Neutrophil (primary cell): Measurements from ENCODE around the gene ENTPD8.

Experiments
- H3K27ac ChIP-seq: fragments of 200-600 bp; sonication (generic); 2 replicates; pipeline ENCODE4 v1.5.1; 2016; ENCODE audit warnings: mild to moderate bottlenecking, moderate library complexity
- H3K27me3 ChIP-seq: fragments of 200-600 bp; sonication (generic); 2 replicates; pipeline ENCODE4 v1.6.0; 2016; ENCODE audit warnings: mild to moderate bottlenecking
- H3K36me3 ChIP-seq: fragments of 200-600 bp; sonication (generic); 2 replicates; pipeline ENCODE4 v1.5.1; 2017
- H3K4me1 ChIP-seq, 2 experiments: fragments of 200-600 bp in 1 of 2; sonication (generic) in 1 of 2; 1 replicate in 1 of 2; 2 replicates in 1 of 2; pipeline versions ENCODE4 v1.5.1 to v1.6.1; 2013 to 2016; ENCODE audit warnings: low read depth in 1 of 2, low read length in 1 of 2, mild to moderate bottlenecking in 1 of 2, moderate library complexity in 1 of 2; ENCODE audit not compliant: control insufficient read depth in 1 of 2, insufficient read depth in 1 of 2
- H3K4me3 ChIP-seq, 2 experiments: fragments of 200-600 bp in 1 of 2; sonication (generic) in 1 of 2; 1 replicate in 1 of 2; 2 replicates in 1 of 2; pipeline ENCODE4 v1.5.1; 2013 to 2016; ENCODE audit warnings: low read depth in 1 of 2, low read length in 1 of 2, mild to moderate bottlenecking in 1 of 2, moderate library complexity in 1 of 2
- H3K9me3 ChIP-seq: fragments of 200-600 bp; sonication (generic); 2 replicates; pipeline ENCODE4 v1.5.1; 2016
- CTCF ChIP-seq: fragments of 200-600 bp; sonication (generic); IDR thresholded peaks from 2 replicates; pipeline ENCODE4 v1.5.1; 2016; ENCODE audit warnings: antibody characterized with exemption

Gene ENTPD8

DNA sequence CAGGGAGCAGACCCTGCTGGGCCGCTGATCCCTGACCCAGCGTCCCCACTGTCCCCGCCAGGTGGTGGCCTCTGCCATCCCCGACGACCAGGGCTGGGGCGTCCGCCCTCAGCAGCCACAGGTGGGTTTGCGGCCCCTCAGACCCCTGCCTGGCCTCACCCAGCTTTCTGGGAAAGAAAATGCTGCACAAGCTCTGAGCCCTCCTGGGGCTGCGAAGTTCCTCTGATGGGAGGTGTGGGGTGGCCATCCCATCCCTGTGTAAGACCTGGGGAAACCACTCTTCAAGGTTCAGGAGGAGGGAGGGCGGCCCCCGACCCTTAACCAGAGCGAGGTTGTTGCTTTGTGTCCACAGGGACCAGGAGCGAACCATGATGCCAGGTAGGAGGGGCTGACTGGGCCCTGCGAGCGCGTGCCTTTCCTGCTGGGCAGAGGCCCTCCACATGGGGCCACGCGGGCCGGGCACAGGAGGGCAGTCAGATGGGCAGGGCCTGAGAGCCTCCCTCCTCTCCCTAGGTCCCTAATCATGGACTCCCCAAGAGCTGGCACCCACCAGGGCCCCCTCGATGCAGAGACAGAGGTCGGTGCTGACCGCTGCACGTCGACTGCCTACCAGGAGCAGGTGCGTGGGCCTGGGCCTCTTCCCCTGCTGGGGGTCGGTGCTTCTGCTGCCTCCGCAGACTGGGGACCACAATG, 10.3 kb downstream of the ENTPD8 start:
- no peaks in the 10 kb centered on the region for H3K36me3 ChIP-seq
- no peak for TF ChIP-seq CTCF
- no peaks in the 10 kb centered on the region for H3K9me3 ChIP-seq
- peaks cover 11% of the 10 kb centered on the region for H3K27me3 ChIP-seq
- H3K4me3 ChIP-seq = no peak overlapping the region
- H3K4me1 ChIP-seq = no peaks in the 10 kb centered on the region
- H3K27ac ChIP-seq = no peak overlapping the region

DNA sequence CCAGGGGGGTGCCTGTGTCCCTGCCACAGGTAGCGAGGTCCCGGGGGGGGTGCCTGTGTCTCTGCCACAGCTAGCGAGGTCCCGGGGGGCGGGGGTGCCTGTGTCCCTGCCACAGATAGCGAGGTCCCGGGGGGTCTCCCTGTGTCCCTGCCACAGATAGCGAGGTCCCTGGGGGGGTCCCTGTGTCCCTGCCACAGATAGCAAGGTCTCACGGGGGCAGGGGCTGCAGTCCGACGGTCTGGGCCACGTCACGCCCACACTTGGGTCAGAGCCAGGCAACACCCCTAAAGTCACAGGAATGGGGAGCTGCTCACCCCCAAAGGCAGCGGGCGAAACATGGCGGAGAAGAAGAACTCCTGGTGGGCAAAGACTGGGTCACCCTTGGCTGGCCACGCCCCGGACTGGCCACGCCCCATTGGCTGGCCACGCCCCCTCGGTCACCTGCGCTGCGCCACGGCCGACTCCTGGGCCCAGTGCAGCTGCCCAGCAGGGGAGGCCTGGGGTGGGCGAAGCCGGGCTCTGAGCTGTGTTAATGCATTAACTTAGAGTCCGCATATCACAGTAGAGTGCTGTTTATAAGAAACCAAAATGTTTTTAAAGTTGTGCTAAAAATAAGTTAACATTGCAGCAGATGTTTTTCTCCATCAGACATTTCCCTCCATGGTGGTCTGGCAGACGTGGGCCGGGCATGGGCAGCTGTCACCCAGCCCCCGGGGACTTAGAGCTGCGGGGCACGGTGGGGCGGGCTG, 11.0 kb downstream of the ENTPD8 start:
- Histone ChIP-seq H3K27ac (no peak overlapping the region), H3K36me3 (no peaks in the 10 kb centered on the region), H3K4me3 (no peak overlapping the region), H3K4me1 (no peaks in the 10 kb centered on the region), H3K27me3 (peaks cover 8% of the 10 kb centered on the region), H3K9me3 (no peaks in the 10 kb centered on the region)
- TF ChIP-seq CTCF = no peak

- no peak for TF ChIP-seq CTCF
- Histone ChIP-seq H3K4me1 (no peaks in the 10 kb centered on the region), H3K4me3 (no peak overlapping the region), H3K9me3 (no peaks in the 10 kb centered on the region), H3K27ac (no peak overlapping the region), H3K27me3 (peaks cover 2% of the 10 kb centered on the region), H3K36me3 (no peaks in the 10 kb centered on the region)
Observed at GRCh38 chr9:137429546-137429890, 11.6 kb downstream of the ENTPD8 start.

- H3K4me1 ChIP-seq = no peaks in the 10 kb centered on the region
- no peak for TF ChIP-seq CTCF
- H3K27me3 ChIP-seq = peaks cover 2% of the 10 kb centered on the region
- H3K9me3 ChIP-seq = no peaks in the 10 kb centered on the region
- no peak overlapping the region for H3K4me3 ChIP-seq
- H3K36me3 ChIP-seq = no peaks in the 10 kb centered on the region
- H3K27ac ChIP-seq = no peak overlapping the region
Observed at GRCh38 chr9:137428841-137429545, 12.2 kb downstream of the ENTPD8 start.

DNA sequence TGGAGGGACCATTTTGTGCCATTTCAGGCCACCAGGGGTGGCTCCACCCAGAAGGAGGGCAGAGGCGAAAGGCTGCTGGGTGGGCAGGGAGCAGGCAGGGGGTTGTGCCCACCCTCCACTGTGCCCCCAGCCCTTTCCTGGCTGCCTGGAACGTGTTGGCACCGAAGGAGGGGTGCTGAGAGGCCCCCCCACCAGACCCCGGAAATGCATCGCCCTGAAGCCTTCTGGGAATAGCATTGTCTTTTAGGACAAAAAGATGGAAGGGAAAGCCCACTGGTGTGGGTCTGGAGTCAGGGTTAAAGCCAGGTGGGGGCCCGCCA, 12.9 kb downstream of the ENTPD8 start:
- no peak for TF ChIP-seq CTCF
- peaks cover 0 to 5% of the 10 kb centered on the region in 2 experiments for H3K4me1 ChIP-seq
- no peaks in the 10 kb centered on the region for H3K9me3 ChIP-seq
- no peaks in the 10 kb centered on the region for H3K36me3 ChIP-seq
- no peak overlapping the region for H3K27ac ChIP-seq
- no peak overlapping the region for H3K4me3 ChIP-seq
- H3K27me3 ChIP-seq = peaks cover 9% of the 10 kb centered on the region
